Panc1 (cell line): ENCODE results near the gene TGFB1I1. TPM values are rescaled to one million over a fixed set of nuclear protein-coding genes. Genes with fewer than 3 reads are reported as not detected.

Experiments
- ATAC-seq: fragments of 200-7000 bp; cut with Tn5 transposase; 2 replicates; pipeline ENCODE4 v1.9.1; 2020; ENCODE audit warnings: mild to moderate bottlenecking, moderate library complexity
- BruUV-seq: library from RNA; stranded (reverse); fragments of 400-500 nt; replicated peaks from 2 replicates; lab custom pipeline; 2021; lab: Mats Ljungman, UMichigan
- CTCF ChIA-PET: fragments of 300-600 bp; sonication (Branson Sonifier 250); formaldehyde crosslinking; loops from one replicate; lab custom pipeline; 2022; ENCODE audit warnings: antibody characterized with exemption; lab: Charles Lee
- POLR2A ChIA-PET: fragments of 300-600 bp; sonication (Branson Sonifier 250); formaldehyde crosslinking; loops from one replicate; lab custom pipeline; 2022; ENCODE audit warnings: antibody characterized with exemption; lab: Charles Lee
- DNase-seq: peaks from one replicate; pipeline ENCODE4 v3.0.0-alpha.2; 2010; ENCODE audit warnings: low read depth, low spot score
- H3K27ac ChIP-seq: 2 replicates; pipeline ENCODE4 v1.5.1; 2011; ENCODE audit warnings: mild to moderate bottlenecking, low read length, inconsistent platforms
- H3K27me3 ChIP-seq: fragments of 200-500 bp; sonication (Bioruptor generic); 2 replicates; pipeline ENCODE4 v1.6.0; 2014; ENCODE audit warnings: low read length, inconsistent platforms; ENCODE audit not compliant: control insufficient read depth, insufficient read depth
- H3K36me3 ChIP-seq: fragments of 200-500 bp; sonication (Bioruptor generic); 2 replicates; pipeline ENCODE4 v1.5.1; 2014; ENCODE audit warnings: inconsistent platforms, mild to moderate bottlenecking, low read length, moderate library complexity; ENCODE audit not compliant: control insufficient read depth, insufficient read depth
- H3K4me1 ChIP-seq: 2 replicates; pipeline ENCODE4 v1.5.1; 2011; ENCODE audit warnings: inconsistent platforms, mild to moderate bottlenecking, low read length, moderate library complexity; ENCODE audit not compliant: control insufficient read depth, insufficient read depth
- H3K4me3 ChIP-seq, 2 experiments: 2 replicates each; pipeline ENCODE4 v1.5.1; 2011 to 2012; ENCODE audit warnings: low read depth in 2 of 2, low read length in 2 of 2, mild to moderate bottlenecking in 2 of 2, inconsistent platforms in 1 of 2, moderate library complexity in 1 of 2
- H3K9me3 ChIP-seq: fragments of 200-500 bp; sonication (Bioruptor generic); 2 replicates; pipeline ENCODE4 v1.5.1; 2014; ENCODE audit warnings: low read depth, mild to moderate bottlenecking, inconsistent platforms, low read length, moderate library complexity; ENCODE audit not compliant: control insufficient read depth, insufficient read depth
- POLR2AphosphoS5 ChIP-seq: IDR thresholded peaks from 2 replicates; pipeline ENCODE4 v1.6.1; 2012; ENCODE audit warnings: mild to moderate bottlenecking, low read depth, low read length, moderate library complexity
- SIN3A ChIP-seq: IDR thresholded peaks from 2 replicates; pipeline ENCODE4 v1.6.1; 2012; ENCODE audit warnings: low read depth, mild to moderate bottlenecking, low read length, moderate library complexity, borderline replicate concordance; ENCODE audit not compliant: insufficient read depth
- TCF7L2 ChIP-seq: IDR thresholded peaks from 2 replicates; pipeline ENCODE4 v1.6.1; 2011; ENCODE audit warnings: mild to moderate bottlenecking, low read depth, low read length, inconsistent platforms
- in situ Hi-C: cut with HindIII; loops from 2 replicates; pipeline ENCODE4 v1.10.0; 2016; ENCODE audit warnings: low sequenced_read_pairs, low pct_unique_long_range_greater_than_20kb
- intact Hi-C: fragments of 100-400 bp; cut with micrococcal nuclease; formaldehyde crosslinking; loops from one replicate; pipeline ENCODE4 v1.10.0; 2022; ENCODE audit not compliant: unreplicated experiment
- total RNA-seq: library from RNA; stranded (reverse); gene quantifications from one replicate; pipeline ENCODE4 v1.2.1, GENCODE V29; 2021; ENCODE audit not compliant: unreplicated experiment
- TF ChIP-seq, protein P1 (sequence below), 2 experiments: IDR thresholded peaks; 2 replicates each; pipeline ENCODE4 v1.6.1; 2011 to 2012; ENCODE audit warnings: low read depth in 2 of 2, control low read depth in 1 of 2, low read length in 1 of 2, mild to moderate bottlenecking in 1 of 2, moderate library complexity in 1 of 2; ENCODE audit not compliant: insufficient read depth in 1 of 2
- TF ChIP-seq, protein P2 (sequence below): fragments of 450-650 bp; IDR thresholded peaks from 2 replicates; pipeline ENCODE4 v1.5.1; 2017; ENCODE audit warnings: mild to moderate bottlenecking

TGFB1I1 gene
- total RNA-seq, 1 experiment from 2014 or later, result 32.5 TPM

- DNase-seq, result no peak
- in situ Hi-C loops (no loop called here), intact Hi-C loops (no loop called here)
- CTCF ChIA-PET, result no interaction called here
- H3K27ac ChIP-seq, result no peak overlapping the region
- POLR2A ChIA-PET, result no interaction called here
- H3K36me3 ChIP-seq, result peaks cover 9% of the 10 kb centered on the region; the same call in 1 of the 2 replicates
- H3K9me3 ChIP-seq, result no peaks in the 10 kb centered on the region
- no TSS peak for BruUV-seq
- H3K27me3 ChIP-seq, result no peaks in the 10 kb centered on the region
- H3K4me3 ChIP-seq, result no peak overlapping the region
- H3K4me1 ChIP-seq, result peaks cover 12% of the 10 kb centered on the region
- no peak for ATAC-seq
- TF ChIP-seq, protein P1, sequence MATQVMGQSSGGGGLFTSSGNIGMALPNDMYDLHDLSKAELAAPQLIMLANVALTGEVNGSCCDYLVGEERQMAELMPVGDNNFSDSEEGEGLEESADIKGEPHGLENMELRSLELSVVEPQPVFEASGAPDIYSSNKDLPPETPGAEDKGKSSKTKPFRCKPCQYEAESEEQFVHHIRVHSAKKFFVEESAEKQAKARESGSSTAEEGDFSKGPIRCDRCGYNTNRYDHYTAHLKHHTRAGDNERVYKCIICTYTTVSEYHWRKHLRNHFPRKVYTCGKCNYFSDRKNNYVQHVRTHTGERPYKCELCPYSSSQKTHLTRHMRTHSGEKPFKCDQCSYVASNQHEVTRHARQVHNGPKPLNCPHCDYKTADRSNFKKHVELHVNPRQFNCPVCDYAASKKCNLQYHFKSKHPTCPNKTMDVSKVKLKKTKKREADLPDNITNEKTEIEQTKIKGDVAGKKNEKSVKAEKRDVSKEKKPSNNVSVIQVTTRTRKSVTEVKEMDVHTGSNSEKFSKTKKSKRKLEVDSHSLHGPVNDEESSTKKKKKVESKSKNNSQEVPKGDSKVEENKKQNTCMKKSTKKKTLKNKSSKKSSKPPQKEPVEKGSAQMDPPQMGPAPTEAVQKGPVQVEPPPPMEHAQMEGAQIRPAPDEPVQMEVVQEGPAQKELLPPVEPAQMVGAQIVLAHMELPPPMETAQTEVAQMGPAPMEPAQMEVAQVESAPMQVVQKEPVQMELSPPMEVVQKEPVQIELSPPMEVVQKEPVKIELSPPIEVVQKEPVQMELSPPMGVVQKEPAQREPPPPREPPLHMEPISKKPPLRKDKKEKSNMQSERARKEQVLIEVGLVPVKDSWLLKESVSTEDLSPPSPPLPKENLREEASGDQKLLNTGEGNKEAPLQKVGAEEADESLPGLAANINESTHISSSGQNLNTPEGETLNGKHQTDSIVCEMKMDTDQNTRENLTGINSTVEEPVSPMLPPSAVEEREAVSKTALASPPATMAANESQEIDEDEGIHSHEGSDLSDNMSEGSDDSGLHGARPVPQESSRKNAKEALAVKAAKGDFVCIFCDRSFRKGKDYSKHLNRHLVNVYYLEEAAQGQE (IDR thresholded peaks at IDR 0.05; ENCODE audit: insufficient read depth in 1 of 2, low read depth in 2 of 2, low read length in 1 of 2), result no peak
- TF ChIP-seq, protein P2, sequence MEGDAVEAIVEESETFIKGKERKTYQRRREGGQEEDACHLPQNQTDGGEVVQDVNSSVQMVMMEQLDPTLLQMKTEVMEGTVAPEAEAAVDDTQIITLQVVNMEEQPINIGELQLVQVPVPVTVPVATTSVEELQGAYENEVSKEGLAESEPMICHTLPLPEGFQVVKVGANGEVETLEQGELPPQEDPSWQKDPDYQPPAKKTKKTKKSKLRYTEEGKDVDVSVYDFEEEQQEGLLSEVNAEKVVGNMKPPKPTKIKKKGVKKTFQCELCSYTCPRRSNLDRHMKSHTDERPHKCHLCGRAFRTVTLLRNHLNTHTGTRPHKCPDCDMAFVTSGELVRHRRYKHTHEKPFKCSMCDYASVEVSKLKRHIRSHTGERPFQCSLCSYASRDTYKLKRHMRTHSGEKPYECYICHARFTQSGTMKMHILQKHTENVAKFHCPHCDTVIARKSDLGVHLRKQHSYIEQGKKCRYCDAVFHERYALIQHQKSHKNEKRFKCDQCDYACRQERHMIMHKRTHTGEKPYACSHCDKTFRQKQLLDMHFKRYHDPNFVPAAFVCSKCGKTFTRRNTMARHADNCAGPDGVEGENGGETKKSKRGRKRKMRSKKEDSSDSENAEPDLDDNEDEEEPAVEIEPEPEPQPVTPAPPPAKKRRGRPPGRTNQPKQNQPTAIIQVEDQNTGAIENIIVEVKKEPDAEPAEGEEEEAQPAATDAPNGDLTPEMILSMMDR, result no peak
- TF ChIP-seq POLR2AphosphoS5 (no peak), TCF7L2 (no peak)
These were observed 32.2 kb downstream of the TGFB1I1 start for GRCh38 chr16:31504159-31504558.

GRCh38 chr16:31505483-31505882 is 33.5 kb downstream of the TGFB1I1 start:
- Histone ChIP-seq H3K4me1 (peaks cover 15% of the 10 kb centered on the region), H3K9me3 (no peaks in the 10 kb centered on the region), H3K27me3 (no peaks in the 10 kb centered on the region), H3K36me3 (peaks cover 9% of the 10 kb centered on the region; the same call in 1 of the 2 replicates), H3K27ac (no peak overlapping the region), H3K4me3 (no peak overlapping the region)
- no TSS peak for BruUV-seq
- POLR2A ChIA-PET, result no interaction called here
- ATAC-seq (no peak), DNase-seq (no peak)
- CTCF ChIA-PET, result no interaction called here
- no peak for TF ChIP-seq TCF7L2
- TF ChIP-seq, protein P2, result no peak
- no peak for TF ChIP-seq SIN3A
- TF ChIP-seq, protein P1 (IDR thresholded peaks at IDR 0.05; ENCODE audit: insufficient read depth in 1 of 2, low read depth in 2 of 2, low read length in 1 of 2), result no peak
- no peak for TF ChIP-seq POLR2AphosphoS5
- intact Hi-C loops (loop anchor here (5.0 kb wide), 1 partner anchor 192 kb away; no protein-coding TSS in a partner anchor), in situ Hi-C loops (no loop called here)
